GM23338 (cell line): ENCODE measurements around the gene GLB1L. TPM values are rescaled to one million over a fixed set of nuclear protein-coding genes. Genes with fewer than 3 reads are reported as not detected.

Experiments
- ATAC-seq: fragments of 200-7000 bp; cut with Tn5 transposase; 3 replicates; pipeline ENCODE4 v1.9.1; 2020
- DNase-seq: peaks from one replicate; pipeline ENCODE4 v3.0.0-alpha.2; 2015; ENCODE audit warnings: low spot score
- H2AFZ ChIP-seq: fragments of 200-600 bp; sonication (generic); 2 replicates; pipeline ENCODE4 v1.8.0; 2016; ENCODE audit warnings: antibody characterized with exemption, mild to moderate bottlenecking, moderate library complexity
- H3F3A ChIP-seq: fragments of 200-600 bp; sonication (generic); replicated peaks from 2 replicates; pipeline ENCODE4 v1.8.0; 2017; ENCODE audit warnings: antibody characterized with exemption, mixed run types, low read depth
- H3K27ac ChIP-seq: fragments of 200-600 bp; sonication (generic); 2 replicates; pipeline ENCODE4 v1.6.1; 2016; ENCODE audit warnings: low read depth
- H3K27me3 ChIP-seq: fragments of 200-600 bp; sonication (generic); 2 replicates; pipeline ENCODE4 v1.8.0; 2016; ENCODE audit warnings: mild to moderate bottlenecking, mixed run types, moderate library complexity; ENCODE audit not compliant: insufficient read depth
- H3K36me3 ChIP-seq: fragments of 200-600 bp; sonication (generic); 2 replicates; pipeline ENCODE4 v1.8.0; 2016; ENCODE audit warnings: mild to moderate bottlenecking; ENCODE audit not compliant: insufficient read depth
- H3K4me1 ChIP-seq: fragments of 200-600 bp; sonication (generic); 2 replicates; pipeline ENCODE4 v1.8.0; 2016; ENCODE audit warnings: mild to moderate bottlenecking, moderate library complexity; ENCODE audit not compliant: insufficient read depth
- H3K4me2 ChIP-seq: fragments of 200-600 bp; sonication (generic); 2 replicates; pipeline ENCODE4 v1.7.1; 2017; ENCODE audit warnings: mixed run types
- H3K4me3 ChIP-seq: fragments of 200-600 bp; sonication (generic); 2 replicates; pipeline ENCODE4 v1.6.1; 2016; ENCODE audit warnings: mixed run types
- H3K79me2 ChIP-seq: fragments of 200-600 bp; sonication (generic); replicated peaks from 2 replicates; pipeline ENCODE4 v1.8.0; 2017; ENCODE audit warnings: mild to moderate bottlenecking; ENCODE audit not compliant: insufficient read depth
- H3K9me2 ChIP-seq: fragments of 200-600 bp; sonication (generic); 2 replicates; pipeline ENCODE4 v1.8.0; 2017; ENCODE audit not compliant: insufficient read depth
- H4K20me1 ChIP-seq: fragments of 200-600 bp; sonication (generic); replicated peaks from 2 replicates; pipeline ENCODE4 v1.8.0; 2017; ENCODE audit warnings: mild to moderate bottlenecking; ENCODE audit not compliant: insufficient read depth
- H3K27ac Mint-ChIP-seq: 2 replicates; pipeline ENCODE4 v1.8.0; 2020; ENCODE audit warnings: inconsistent platforms, mild to moderate bottlenecking, moderate library complexity, mixed read lengths
- H3K27me3 Mint-ChIP-seq: 3 replicates; pipeline ENCODE4 v1.8.0; 2022; ENCODE audit warnings: low read depth, mild to moderate bottlenecking, moderate library complexity, mixed read lengths, inconsistent platforms; ENCODE audit not compliant: insufficient read depth, poor library complexity
- H3K36me3 Mint-ChIP-seq: 3 replicates; pipeline ENCODE4 v1.8.0; 2021; ENCODE audit warnings: low read depth, mild to moderate bottlenecking, inconsistent platforms, moderate library complexity, mixed read lengths
- H3K4me1 Mint-ChIP-seq: 3 replicates; pipeline ENCODE4 v1.8.0; 2020; ENCODE audit warnings: mild to moderate bottlenecking, inconsistent platforms, mixed read lengths
- H3K4me3 Mint-ChIP-seq: 3 replicates; pipeline ENCODE4 v1.8.0; 2021; ENCODE audit warnings: moderate library complexity, mild to moderate bottlenecking, inconsistent platforms, mixed read lengths
- H3K9me3 Mint-ChIP-seq: 3 replicates; pipeline ENCODE4 v1.8.0; 2020; ENCODE audit warnings: moderate library complexity, mild to moderate bottlenecking, inconsistent platforms, mixed read lengths
- CREB1 ChIP-seq: fragments of 250-450 bp; sonication (Bioruptor Pico); IDR thresholded peaks from 2 replicates; pipeline ENCODE4 v1.5.0; 2020; ENCODE audit warnings: low read depth, mild to moderate bottlenecking, moderate library complexity
- POLR2AphosphoS5 ChIP-seq: IDR thresholded peaks from 2 replicates; pipeline ENCODE4 v1.6.1; 2016; ENCODE audit warnings: antibody characterized with exemption, low read depth
- STAT1 ChIP-seq: IDR thresholded peaks from one replicate; pipeline ENCODE4 v1.6.1; 2016; ENCODE audit warnings: antibody characterized with exemption; ENCODE audit not compliant: unreplicated experiment
- ZNF114 ChIP-seq: fragments of 250-450 bp; sonication (Bioruptor Pico); IDR thresholded peaks from 2 replicates; pipeline ENCODE4 v1.5.0; 2020; ENCODE audit warnings: mild to moderate bottlenecking, moderate library complexity
- polyA plus RNA-seq: library from polyadenylated mRNA; unstranded; fragments of >200 nt; fragmentation: Nextera tagmentation; extraction: Ambion mirVana; gene quantifications from 2 replicates; pipeline ENCODE4 v1.2.1, GENCODE V29; 2016
- total RNA-seq: library from RNA; depleted of rRNA; stranded (reverse); fragments of >200 nt; shearing (Covaris generic); gene quantifications from 2 replicates; pipeline ENCODE4 v1.2.3, GENCODE V29; 2014
- TF ChIP-seq, protein P1 (sequence below), 2 experiments: fragments of 200-600 bp in 1 of 2; sonication (generic) in 1 of 2; conservative IDR thresholded peaks; 2 replicates each; pipeline versions ENCODE4 v1.5.1 to v1.6.1; 2016 to 2017; ENCODE audit warnings: antibody characterized with exemption in 2 of 2, low read depth in 2 of 2, mild to moderate bottlenecking in 2 of 2, moderate library complexity in 1 of 2
- TF ChIP-seq, protein P2 (sequence below): fragments of 250-450 bp; sonication (Bioruptor Pico); IDR thresholded peaks from 2 replicates; pipeline ENCODE4 v1.5.0; 2020; ENCODE audit warnings: mild to moderate bottlenecking, moderate library complexity

The GLB1L gene
- total and polyA plus RNA-seq, 2 experiments from 2014 or later = 1.7 to 5.4 TPM

DNA sequence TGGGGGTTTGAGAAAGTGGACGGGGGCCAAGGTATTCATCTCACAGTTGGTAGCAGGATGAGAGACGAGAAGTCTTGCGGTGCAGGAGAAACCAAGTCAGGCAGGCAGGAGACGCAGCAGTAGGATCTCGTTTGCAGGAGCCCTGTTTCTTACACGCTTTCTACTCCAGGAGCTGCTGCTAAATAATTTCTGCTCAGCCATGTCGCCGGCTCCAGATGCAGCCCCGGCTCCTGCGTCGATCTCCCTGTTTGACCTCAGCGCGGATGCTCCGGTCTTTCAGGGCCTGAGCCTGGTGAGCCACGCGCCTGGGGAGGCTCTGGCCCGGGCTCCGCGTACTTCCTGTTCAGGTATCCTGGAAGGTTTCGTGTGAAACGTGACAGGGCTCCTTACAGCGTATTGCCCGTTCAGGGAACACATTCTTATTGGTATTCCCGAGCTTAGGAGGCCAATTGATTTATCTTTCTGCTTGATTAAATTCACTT lies 15.1 kb downstream of the GLB1L start:
- Histone ChIP-seq H3K79me2 (peaks cover 21% of the 10 kb centered on the region), H3K36me3 (peaks cover 22% of the 10 kb centered on the region), H3K4me3 (peak overlapping the region; percentile 76), H3K27me3 (no peaks in the 10 kb centered on the region), H2AFZ (peak overlapping the region; percentile 65), H3F3A (peaks cover 7% of the 10 kb centered on the region), H4K20me1 (peaks cover 3% of the 10 kb centered on the region), H3K4me1 (peaks cover 12% of the 10 kb centered on the region), H3K27ac (peak overlapping the region; percentile 92), H3K4me2 (peak overlapping the region; percentile 82), H3K9me2 (no peaks in the 10 kb centered on the region)
- Mint-ChIP-seq H3K27ac (peak overlapping the region; percentile 99), H3K4me1 (peaks cover 11% of the 10 kb centered on the region), H3K27me3 (peaks cover 7% of the 10 kb centered on the region), H3K9me3 (peaks cover 2% of the 10 kb centered on the region; the same call in 1 of the 3 replicates), H3K36me3 (peaks cover 49% of the 10 kb centered on the region), H3K4me3 (peak overlapping the region; percentile 97)
- ATAC-seq = peak; percentile 51
- DNase-seq = peak; percentile 80
- TF ChIP-seq, protein P1, sequence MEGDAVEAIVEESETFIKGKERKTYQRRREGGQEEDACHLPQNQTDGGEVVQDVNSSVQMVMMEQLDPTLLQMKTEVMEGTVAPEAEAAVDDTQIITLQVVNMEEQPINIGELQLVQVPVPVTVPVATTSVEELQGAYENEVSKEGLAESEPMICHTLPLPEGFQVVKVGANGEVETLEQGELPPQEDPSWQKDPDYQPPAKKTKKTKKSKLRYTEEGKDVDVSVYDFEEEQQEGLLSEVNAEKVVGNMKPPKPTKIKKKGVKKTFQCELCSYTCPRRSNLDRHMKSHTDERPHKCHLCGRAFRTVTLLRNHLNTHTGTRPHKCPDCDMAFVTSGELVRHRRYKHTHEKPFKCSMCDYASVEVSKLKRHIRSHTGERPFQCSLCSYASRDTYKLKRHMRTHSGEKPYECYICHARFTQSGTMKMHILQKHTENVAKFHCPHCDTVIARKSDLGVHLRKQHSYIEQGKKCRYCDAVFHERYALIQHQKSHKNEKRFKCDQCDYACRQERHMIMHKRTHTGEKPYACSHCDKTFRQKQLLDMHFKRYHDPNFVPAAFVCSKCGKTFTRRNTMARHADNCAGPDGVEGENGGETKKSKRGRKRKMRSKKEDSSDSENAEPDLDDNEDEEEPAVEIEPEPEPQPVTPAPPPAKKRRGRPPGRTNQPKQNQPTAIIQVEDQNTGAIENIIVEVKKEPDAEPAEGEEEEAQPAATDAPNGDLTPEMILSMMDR (conservative IDR thresholded peaks at IDR 0.05; ENCODE audit: low read depth in 2 of 2) = no peak
- TF ChIP-seq CREB1 (CRISPR knock-in tag) (0 out of 2 replicates have a peak, but pooled peaks have one; percentile 18), STAT1 (no peak)

DNA sequence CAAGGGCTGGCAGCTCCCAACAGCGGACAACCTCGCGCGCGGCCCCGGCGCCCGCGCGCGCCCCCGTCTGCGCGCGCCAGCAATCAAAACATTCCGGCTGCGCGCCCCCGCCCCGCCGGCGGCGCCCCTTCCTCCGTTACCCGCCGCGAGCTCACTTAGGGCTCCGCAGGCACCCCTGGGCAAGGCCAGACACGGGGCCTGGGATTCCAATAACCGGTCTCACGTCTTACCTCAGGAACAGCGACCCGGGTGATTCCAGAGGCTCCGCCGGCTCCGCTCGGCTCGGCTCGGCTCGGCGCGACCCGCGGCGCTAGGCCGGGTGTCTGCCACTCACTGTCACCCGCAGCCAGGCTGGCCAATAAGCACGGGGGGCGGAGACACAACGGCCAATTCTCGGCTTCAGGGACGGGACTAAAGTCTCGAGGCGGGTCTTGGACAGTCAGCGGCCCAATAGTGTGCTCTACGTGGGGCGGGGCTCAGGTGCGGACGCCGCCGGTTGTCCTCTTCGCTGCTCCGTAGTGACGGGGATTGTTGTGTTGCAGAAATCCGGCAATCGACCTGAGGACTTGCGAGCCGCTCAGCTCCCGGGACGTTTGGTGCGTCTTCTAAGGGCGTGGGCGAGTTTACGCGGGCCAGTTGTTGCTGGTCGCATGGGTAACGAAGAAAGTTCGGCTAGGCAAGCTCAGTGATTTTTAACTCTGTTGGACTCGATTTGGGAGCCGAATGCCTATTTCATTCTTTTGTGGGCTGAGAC lies 15.8 kb downstream of the GLB1L start, which contains the start of the genes ANKZF1 and ATG9A:
Gene ANKZF1, plus strand, starts transcription at position 502 of the 754 bp plus-strand sequence. CDS start 452 bp downstream, outside the sequence.
Gene ATG9A, minus strand, starts transcription at position 332 of the 754 bp plus-strand sequence. CDS start 1,612 bp downstream, outside the sequence.
- no peaks in the 10 kb centered on the region for H3K9me2 ChIP-seq
- peaks cover 17% of the 10 kb centered on the region for H3K36me3 ChIP-seq
- peak within 1 kb of the TSS; percentile 65 for H2AFZ ChIP-seq

More for the DNA sequence above, 15.8 kb downstream of the GLB1L start, which contains the start of the genes ANKZF1 and ATG9A:
- DNase-seq = peak; percentile 100
- Histone ChIP-seq H3K79me2 (peaks cover 21% of the 10 kb centered on the region), H3K27me3 (no peaks in the 10 kb centered on the region), H3K27ac (peak within 1 kb of the TSS; percentile 92), H3K4me3 (peak within 1 kb of the TSS; percentile 76), H3K4me1 (peaks cover 12% of the 10 kb centered on the region), H4K20me1 (peaks cover 3% of the 10 kb centered on the region), H3F3A (peaks cover 7% of the 10 kb centered on the region), H3K4me2 (peak within 1 kb of the TSS; percentile 96)
- H3K4me3 Mint-ChIP-seq = peak within 1 kb of the TSS; percentile 97
- peaks cover 49% of the 10 kb centered on the region for H3K36me3 Mint-ChIP-seq
- peaks cover 10% of the 10 kb centered on the region for H3K27me3 Mint-ChIP-seq
- ATAC-seq = peak; percentile 96
- peaks cover 11% of the 10 kb centered on the region for H3K4me1 Mint-ChIP-seq
- peaks cover 2% of the 10 kb centered on the region; the same call in 1 of the 3 replicates for H3K9me3 Mint-ChIP-seq
- peak within 1 kb of the TSS; percentile 99 for H3K27ac Mint-ChIP-seq
- TF ChIP-seq POLR2AphosphoS5 = peak; percentile 97
- TF ChIP-seq, protein P2, sequence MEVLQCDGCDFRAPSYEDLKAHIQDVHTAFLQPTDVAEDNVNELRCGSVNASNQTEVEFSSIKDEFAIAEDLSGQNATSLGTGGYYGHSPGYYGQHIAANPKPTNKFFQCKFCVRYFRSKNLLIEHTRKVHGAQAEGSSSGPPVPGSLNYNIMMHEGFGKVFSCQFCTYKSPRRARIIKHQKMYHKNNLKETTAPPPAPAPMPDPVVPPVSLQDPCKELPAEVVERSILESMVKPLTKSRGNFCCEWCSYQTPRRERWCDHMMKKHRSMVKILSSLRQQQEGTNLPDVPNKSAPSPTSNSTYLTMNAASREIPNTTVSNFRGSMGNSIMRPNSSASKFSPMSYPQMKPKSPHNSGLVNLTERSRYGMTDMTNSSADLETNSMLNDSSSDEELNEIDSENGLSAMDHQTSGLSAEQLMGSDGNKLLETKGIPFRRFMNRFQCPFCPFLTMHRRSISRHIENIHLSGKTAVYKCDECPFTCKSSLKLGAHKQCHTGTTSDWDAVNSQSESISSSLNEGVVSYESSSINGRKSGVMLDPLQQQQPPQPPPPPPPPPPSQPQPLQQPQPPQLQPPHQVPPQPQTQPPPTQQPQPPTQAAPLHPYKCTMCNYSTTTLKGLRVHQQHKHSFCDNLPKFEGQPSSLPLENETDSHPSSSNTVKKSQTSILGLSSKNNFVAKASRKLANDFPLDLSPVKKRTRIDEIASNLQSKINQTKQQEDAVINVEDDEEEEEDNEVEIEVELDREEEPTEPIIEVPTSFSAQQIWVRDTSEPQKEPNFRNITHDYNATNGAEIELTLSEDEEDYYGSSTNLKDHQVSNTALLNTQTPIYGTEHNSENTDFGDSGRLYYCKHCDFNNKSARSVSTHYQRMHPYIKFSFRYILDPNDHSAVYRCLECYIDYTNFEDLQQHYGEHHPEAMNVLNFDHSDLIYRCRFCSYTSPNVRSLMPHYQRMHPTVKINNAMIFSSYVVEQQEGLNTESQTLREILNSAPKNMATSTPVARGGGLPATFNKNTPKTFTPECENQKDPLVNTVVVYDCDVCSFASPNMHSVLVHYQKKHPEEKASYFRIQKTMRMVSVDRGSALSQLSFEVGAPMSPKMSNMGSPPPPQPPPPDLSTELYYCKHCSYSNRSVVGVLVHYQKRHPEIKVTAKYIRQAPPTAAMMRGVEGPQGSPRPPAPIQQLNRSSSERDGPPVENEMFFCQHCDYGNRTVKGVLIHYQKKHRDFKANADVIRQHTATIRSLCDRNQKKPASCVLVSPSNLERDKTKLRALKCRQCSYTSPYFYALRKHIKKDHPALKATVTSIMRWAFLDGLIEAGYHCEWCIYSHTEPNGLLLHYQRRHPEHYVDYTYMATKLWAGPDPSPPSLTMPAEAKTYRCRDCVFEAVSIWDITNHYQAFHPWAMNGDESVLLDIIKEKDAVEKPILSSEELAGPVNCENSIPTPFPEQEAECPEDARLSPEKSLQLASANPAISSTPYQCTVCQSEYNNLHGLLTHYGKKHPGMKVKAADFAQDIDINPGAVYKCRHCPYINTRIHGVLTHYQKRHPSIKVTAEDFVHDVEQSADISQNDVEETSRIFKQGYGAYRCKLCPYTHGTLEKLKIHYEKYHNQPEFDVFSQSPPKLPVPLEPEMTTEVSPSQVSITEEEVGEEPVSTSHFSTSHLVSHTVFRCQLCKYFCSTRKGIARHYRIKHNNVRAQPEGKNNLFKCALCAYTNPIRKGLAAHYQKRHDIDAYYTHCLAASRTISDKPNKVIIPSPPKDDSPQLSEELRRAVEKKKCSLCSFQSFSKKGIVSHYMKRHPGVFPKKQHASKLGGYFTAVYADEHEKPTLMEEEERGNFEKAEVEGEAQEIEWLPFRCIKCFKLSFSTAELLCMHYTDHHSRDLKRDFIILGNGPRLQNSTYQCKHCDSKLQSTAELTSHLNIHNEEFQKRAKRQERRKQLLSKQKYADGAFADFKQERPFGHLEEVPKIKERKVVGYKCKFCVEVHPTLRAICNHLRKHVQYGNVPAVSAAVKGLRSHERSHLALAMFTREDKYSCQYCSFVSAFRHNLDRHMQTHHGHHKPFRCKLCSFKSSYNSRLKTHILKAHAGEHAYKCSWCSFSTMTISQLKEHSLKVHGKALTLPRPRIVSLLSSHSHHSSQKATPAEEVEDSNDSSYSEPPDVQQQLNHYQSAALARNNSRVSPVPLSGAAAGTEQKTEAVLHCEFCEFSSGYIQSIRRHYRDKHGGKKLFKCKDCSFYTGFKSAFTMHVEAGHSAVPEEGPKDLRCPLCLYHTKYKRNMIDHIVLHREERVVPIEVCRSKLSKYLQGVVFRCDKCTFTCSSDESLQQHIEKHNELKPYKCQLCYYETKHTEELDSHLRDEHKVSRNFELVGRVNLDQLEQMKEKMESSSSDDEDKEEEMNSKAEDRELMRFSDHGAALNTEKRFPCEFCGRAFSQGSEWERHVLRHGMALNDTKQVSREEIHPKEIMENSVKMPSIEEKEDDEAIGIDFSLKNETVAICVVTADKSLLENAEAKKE (CRISPR knock-in tag) = no peak
- peak; percentile 87 for TF ChIP-seq CREB1 (CRISPR knock-in tag)
- 0 out of 2 replicates have a peak, but pooled peaks have one; percentile 21 for TF ChIP-seq ZNF114 (CRISPR knock-in tag)
